ENCODE measurements around the gene LRRC27. TPM values are rescaled to one million over a fixed set of nuclear protein-coding genes. Genes with fewer than 3 reads are reported as not detected.

Gene LRRC27
- total RNA-seq, 6 donors from 2014 or later: 7.4 to 110 (median 15.1) TPM

- ATAC-seq (ENCODE audit: low FRiP score in 2 of 2) (no peak), DNase-seq (peak in 1 of 2 donors; percentile 14)
- Histone ChIP-seq H3K4me3 (no peak overlapping the region), H3K27me3 (no peaks in the 10 kb centered on the region), H3K27ac (no peak overlapping the region), H3K9me3 (no peaks in the 10 kb centered on the region), H3K36me3 (no peaks in the 10 kb centered on the region), H3K4me1 (peaks cover 19 to 27% (median 25%) of the 10 kb centered on the region in 4 donors)
- TF ChIP-seq POLR2A (IDR thresholded peaks at IDR 0.05) (no peak), CTCF (IDR thresholded peaks at IDR 0.05) (no peak), EP300 (IDR thresholded peaks at IDR 0.05) (no peak), POLR2AphosphoS5 (IDR thresholded peaks at IDR 0.05) (no peak)
- 75 to 87% methylated on average over 8 of the region's 8 CpGs for WGBS, 2 donors
These were observed 58.4 kb downstream of the LRRC27 start for GRCh38 chr10:132390170-132390920.

GRCh38 chr10:132390921-132391675, 59.1 kb downstream of the LRRC27 start:
- ATAC-seq (ENCODE audit: low FRiP score in 2 of 2) (no peak), DNase-seq (peak; percentile 17 to 35)
- TF ChIP-seq POLR2A (IDR thresholded peaks at IDR 0.05) (no peak), CTCF (IDR thresholded peaks at IDR 0.05) (no peak), POLR2AphosphoS5 (IDR thresholded peaks at IDR 0.05) (no peak), EP300 (IDR thresholded peaks at IDR 0.05) (no peak)
- Histone ChIP-seq H3K9me3 (no peaks in the 10 kb centered on the region), H3K36me3 (no peaks in the 10 kb centered on the region), H3K4me3 (no peak overlapping the region), H3K4me1 (peaks cover 25 to 34% (median 29%) of the 10 kb centered on the region in 4 donors), H3K27ac (no peak overlapping the region), H3K27me3 (no peaks in the 10 kb centered on the region)
- 69 to 70% methylated on average over 15 of the region's 19 CpGs for WGBS, 2 donors

- H3K27me3 ChIP-seq: no peaks in the 10 kb centered on the region
- no peak overlapping the region for H3K4me3 ChIP-seq
- no peak for ATAC-seq (ENCODE audit: low FRiP score in 2 of 2)
- TF ChIP-seq CTCF (IDR thresholded peaks at IDR 0.05) (no peak), POLR2AphosphoS5 (IDR thresholded peaks at IDR 0.05) (no peak), POLR2A (IDR thresholded peaks at IDR 0.05) (no peak), EP300 (IDR thresholded peaks at IDR 0.05) (no peak)
- no peaks in the 10 kb centered on the region for H3K9me3 ChIP-seq
- peaks cover 25 to 37% (median 30%) of the 10 kb centered on the region in 4 donors for H3K4me1 ChIP-seq
- 80 to 96% methylated on average over 1 to 4 of the region's 4 CpGs for WGBS, 2 donors
- H3K36me3 ChIP-seq: no peaks in the 10 kb centered on the region
- H3K27ac ChIP-seq: no peak overlapping the region
- DNase-seq: peak; percentile 5 to 30
These were observed 59.7 kb downstream of the LRRC27 start for GRCh38 chr10:132391676-132392020.

- Histone ChIP-seq H3K4me3 (no peak overlapping the region), H3K4me1 (peaks cover 25 to 37% (median 30%) of the 10 kb centered on the region in 4 donors), H3K27ac (no peak overlapping the region), H3K27me3 (no peaks in the 10 kb centered on the region), H3K36me3 (no peaks in the 10 kb centered on the region), H3K9me3 (no peaks in the 10 kb centered on the region)
- ATAC-seq (ENCODE audit: low FRiP score in 2 of 2) (no peak), DNase-seq (peak in 1 of 2 donors; percentile 3)
- WGBS, 2 donors: 85 to 86% methylated on average over 2 of the region's 2 CpGs
- TF ChIP-seq POLR2AphosphoS5 (IDR thresholded peaks at IDR 0.05) (no peak), CTCF (IDR thresholded peaks at IDR 0.05) (no peak), POLR2A (IDR thresholded peaks at IDR 0.05) (no peak), EP300 (IDR thresholded peaks at IDR 0.05) (no peak)
These were observed 60.3 kb downstream of the LRRC27 start for GRCh38 chr10:132392184-132392800.
